GM10248 (cell line): ENCODE measurements around the gene NUCB1.
A peak's percentile ranks its signal among the peaks of the same experiment; 100 is the strongest.

Experiments
- CTCF ChIA-PET: fragments of 300-600 bp; sonication (Branson Sonifier 250); formaldehyde crosslinking; extraction: SDS; loops from one replicate; lab custom pipeline; 2021; ENCODE audit warnings: antibody characterized with exemption; lab: Yijun Ruan, JAX
- POLR2A ChIA-PET: fragments of 350-650 bp; sonication (Branson Sonifier 250); formaldehyde crosslinking; extraction: SDS; loops from one replicate; lab custom pipeline; 2020; ENCODE audit warnings: antibody characterized with exemption; lab: Yijun Ruan, JAX
- DNase-seq: peaks from one replicate; pipeline ENCODE4 v3.0.0; 2012; ENCODE audit errors: extremely low spot score
- TF ChIP-seq, protein P1 (sequence below): IDR thresholded peaks from 2 replicates; pipeline ENCODE4 v1.5.1; 2012; ENCODE audit warnings: mild to moderate bottlenecking, low read depth; ENCODE audit errors: extremely low read depth, missing control alignments, control extremely low read depth

The NUCB1 gene

DNA sequence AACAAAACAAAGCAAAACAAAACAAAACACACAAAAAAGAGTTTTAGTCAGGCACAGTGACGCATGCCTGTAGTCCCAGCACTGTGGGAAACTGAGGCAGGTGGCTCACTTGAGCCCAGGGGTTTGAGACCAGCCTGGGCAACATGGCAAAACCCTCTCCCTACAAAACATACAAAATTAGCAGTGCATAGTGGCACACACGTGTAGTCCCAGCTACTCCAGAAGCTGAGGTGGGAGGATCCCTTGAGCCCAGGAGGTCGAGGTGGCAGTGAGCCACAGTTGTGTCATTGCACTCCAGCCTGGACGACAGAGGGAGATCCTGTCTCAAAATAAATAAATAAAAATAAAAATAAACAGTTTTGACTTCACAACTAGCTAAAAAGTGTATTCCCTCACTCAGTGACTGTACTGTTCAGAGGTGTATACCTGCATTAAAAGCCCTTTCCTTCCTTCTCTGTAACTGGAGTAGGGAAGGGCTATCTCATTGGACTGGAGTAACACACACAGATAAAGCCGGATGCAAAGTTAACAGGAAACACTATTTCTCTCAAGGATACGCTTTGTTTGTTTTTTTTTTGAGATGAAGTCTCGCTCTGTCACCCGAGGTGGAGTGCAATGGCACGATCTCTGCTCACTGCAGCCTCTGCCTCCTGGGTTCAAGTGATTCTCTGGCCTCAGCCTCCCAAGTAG, 50.9 kb downstream of the NUCB1 start:
- DNase-seq: no peak

DNA sequence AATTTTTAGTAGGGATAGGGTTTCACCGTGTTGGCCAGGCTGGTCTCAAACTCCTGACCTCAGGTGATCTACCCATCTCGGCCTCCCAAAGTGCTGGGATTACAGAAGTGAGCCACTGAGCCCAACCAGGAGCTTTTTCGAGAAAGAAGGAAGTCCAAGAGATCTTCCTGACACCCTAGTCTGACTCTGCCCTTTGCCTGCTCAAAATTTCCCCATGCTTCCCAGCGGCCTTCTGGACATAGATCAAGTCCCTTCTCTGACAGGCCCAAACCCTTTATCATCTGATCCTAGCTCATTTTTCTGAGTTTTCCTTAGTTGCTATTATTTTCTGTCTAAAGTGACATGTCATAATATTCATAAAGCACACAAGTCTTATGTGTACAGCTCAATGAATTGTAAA, 53.0 kb downstream of the NUCB1 start:
- no peak for DNase-seq
- CTCF ChIA-PET: interaction anchor here (0.7 to 1.7 kb wide), 8 partner anchors 9 to 165 kb away, joined by 3 to 5 read pairs (median 3); partner anchors contain the start of genes GYS1 and RUVBL2
- TF ChIP-seq, protein P1, sequence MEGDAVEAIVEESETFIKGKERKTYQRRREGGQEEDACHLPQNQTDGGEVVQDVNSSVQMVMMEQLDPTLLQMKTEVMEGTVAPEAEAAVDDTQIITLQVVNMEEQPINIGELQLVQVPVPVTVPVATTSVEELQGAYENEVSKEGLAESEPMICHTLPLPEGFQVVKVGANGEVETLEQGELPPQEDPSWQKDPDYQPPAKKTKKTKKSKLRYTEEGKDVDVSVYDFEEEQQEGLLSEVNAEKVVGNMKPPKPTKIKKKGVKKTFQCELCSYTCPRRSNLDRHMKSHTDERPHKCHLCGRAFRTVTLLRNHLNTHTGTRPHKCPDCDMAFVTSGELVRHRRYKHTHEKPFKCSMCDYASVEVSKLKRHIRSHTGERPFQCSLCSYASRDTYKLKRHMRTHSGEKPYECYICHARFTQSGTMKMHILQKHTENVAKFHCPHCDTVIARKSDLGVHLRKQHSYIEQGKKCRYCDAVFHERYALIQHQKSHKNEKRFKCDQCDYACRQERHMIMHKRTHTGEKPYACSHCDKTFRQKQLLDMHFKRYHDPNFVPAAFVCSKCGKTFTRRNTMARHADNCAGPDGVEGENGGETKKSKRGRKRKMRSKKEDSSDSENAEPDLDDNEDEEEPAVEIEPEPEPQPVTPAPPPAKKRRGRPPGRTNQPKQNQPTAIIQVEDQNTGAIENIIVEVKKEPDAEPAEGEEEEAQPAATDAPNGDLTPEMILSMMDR: no peak
- POLR2A ChIA-PET: interaction anchor here (0.8 to 3.9 kb wide), 4 partner anchors 11 to 81 kb away, joined by 3 to 14 read pairs (median 4); partner anchors contain the start of genes FTL and PPP1R15A

More for the DNA sequence above, 50.9 kb downstream of the NUCB1 start:
- CTCF ChIA-PET: interaction anchor here (1.0 kb wide), 1 partner anchor 8 kb away, joined by 3 read pairs; no protein-coding TSS in a partner anchor
- POLR2A ChIA-PET: interaction anchor here (1.2 to 2.8 kb wide), 2 partner anchors 11 to 55 kb away, joined by 4 to 5 read pairs; no protein-coding TSS in a partner anchor
- TF ChIP-seq, protein P1: no peak

DNA sequence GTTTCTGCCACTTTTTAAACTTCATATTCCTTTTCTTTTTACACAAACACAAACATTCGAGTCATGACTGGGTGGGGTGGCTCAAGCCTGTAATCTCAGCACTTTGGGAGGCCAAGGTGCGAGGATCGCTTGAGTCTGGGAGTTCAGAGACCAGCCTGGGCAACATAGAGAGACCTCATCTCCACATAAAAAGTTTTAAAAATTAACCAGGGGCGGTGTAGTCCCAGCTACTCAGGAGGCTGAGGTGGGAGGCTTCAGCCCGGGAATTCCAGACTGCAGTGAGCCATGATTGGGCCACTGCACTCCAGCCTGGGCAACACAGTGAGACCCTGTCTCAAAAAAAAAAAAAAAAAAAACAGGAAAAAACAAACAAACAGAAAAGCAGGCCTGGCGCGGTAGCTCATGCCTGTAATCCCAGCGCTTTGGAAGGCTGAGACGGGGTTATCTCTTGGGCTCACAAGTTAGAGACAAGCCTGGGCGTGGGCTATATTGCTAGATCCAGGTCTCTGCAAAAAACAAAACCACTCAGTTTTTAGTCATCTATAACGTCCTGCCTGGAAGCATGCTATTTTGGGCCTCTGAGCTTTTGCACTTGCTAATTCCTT, 54.0 kb downstream of the NUCB1 start:
- DNase-seq: no peak
- TF ChIP-seq, protein P1: no peak
- POLR2A ChIA-PET: interaction anchor here (0.6 to 3.9 kb wide), 6 partner anchors 10 to 78 kb away, joined by 3 to 14 read pairs (median 4); partner anchors contain the start of gene FTL
- CTCF ChIA-PET: interaction anchor here (1.0 to 2.1 kb wide), 4 partner anchors 10 to 46 kb away, joined by 3 to 11 read pairs (median 4); no protein-coding TSS in a partner anchor

DNA sequence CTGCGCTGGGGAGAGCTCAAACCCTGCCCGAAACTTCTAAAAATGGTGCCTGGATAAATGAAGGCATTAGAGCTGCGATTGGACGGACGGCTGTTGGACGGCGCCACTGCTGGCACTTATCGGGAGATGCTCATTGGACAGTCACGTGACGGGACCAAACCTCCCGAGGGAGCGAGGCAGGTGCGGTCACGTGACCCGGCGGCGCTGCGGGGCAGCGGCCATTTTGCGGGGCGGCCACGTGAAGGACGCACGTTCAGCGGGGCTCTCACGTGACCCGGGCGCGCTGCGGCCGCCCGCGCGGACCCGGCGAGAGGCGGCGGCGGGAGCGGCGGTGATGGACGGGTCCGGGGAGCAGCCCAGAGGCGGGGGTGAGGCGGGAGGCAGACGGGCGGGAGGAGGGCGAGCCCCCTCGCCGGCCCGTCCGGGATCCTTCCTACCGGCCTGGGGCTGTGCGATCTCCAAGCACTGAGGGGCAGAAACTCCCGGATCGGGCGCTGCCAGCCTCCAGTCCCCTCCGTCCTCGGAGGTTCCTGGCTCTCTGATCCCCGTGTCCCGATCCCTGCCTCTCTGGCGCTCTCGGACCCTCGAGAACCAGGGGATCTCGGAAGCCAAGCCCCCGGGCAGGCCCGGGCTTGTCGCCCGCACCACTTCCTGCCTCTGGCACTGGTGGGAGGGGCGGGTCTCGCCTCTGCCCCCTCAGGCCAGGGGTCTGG, 54.6 kb downstream of the NUCB1 start, which contains the start of gene BAX:
BAX (plus strand) TSS at position 281 of the 713 bp plus-strand sequence; CDS start at position 335, 54 bp downstream.
- DNase-seq: peak; percentile 98
- TF ChIP-seq, protein P1: no peak
- ChIA-PET CTCF (interaction anchor here (1.1 to 2.1 kb wide), 2 partner anchors 16 to 45 kb away, joined by 3 to 11 read pairs; no protein-coding TSS in a partner anchor), POLR2A (interaction anchor here (0.6 to 3.9 kb wide), 7 partner anchors 9 to 79 kb away, joined by 3 to 14 read pairs (median 3); partner anchors contain the start of gene FTL)

DNA sequence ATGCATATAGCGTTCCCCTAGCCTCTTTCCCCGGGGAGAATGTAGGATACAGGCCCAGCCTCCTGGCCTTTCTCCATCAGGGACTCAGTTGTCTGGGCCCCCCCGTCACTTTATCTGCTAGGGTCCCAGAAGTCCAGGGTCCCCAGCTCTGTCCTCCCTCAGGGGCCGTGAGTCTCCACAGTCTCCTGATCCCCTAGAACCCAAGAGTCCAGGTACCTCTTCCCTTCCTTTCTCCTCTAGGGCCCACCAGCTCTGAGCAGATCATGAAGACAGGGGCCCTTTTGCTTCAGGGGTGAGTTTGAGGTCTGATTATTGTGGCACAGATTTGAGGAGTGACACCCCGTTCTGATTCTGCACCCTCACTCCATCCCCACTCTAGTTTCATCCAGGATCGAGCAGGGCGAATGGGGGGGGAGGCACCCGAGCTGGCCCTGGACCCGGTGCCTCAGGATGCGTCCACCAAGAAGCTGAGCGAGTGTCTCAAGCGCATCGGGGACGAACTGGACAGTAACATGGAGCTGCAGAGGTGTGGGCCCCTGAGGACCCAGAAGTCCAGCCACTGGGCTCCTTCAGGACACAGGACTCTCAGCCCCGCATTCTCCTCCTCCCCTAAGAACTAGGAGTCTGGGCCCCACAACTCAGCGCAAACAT, 55.3 kb downstream of the NUCB1 start:
- ChIA-PET POLR2A (interaction anchor here (0.6 to 3.9 kb wide), 4 partner anchors 10 to 867 kb away, joined by 3 to 14 read pairs (median 8); partner anchors contain the start of gene FTL), CTCF (interaction anchor here (2.1 kb wide), 1 partner anchor 16 kb away, joined by 11 read pairs; no protein-coding TSS in a partner anchor)
- DNase-seq: no peak
- TF ChIP-seq, protein P1: no peak
